ENCODE results near the gene HOXD9.

The HOXD9 gene

GRCh38 chr2:176140513-176141317 lies 18.2 kb downstream of the HOXD9 start:
- DNase-seq, result peak; percentile 46

- no peak for DNase-seq
Observed at GRCh38 chr2:176142281-176142680, 19.8 kb downstream of the HOXD9 start.

- no peak for DNase-seq
Observed at GRCh38 chr2:176145085-176145969, 22.8 kb downstream of the HOXD9 start.

GRCh38 chr2:176146101-176146500 lies 23.6 kb downstream of the HOXD9 start:
- no peak for DNase-seq

GRCh38 chr2:176146645-176147044 lies 24.1 kb downstream of the HOXD9 start:
- no peak for DNase-seq

- no peak for DNase-seq
Observed at GRCh38 chr2:176147210-176147799, 24.8 kb downstream of the HOXD9 start.

- DNase-seq, result no peak
Observed at GRCh38 chr2:176147800-176148496, 25.4 kb downstream of the HOXD9 start.

- no peak for DNase-seq
Observed at GRCh38 chr2:176148751-176149421, 26.4 kb downstream of the HOXD9 start.

- DNase-seq, result no peak
Observed at GRCh38 chr2:176149481-176149938, 27.0 kb downstream of the HOXD9 start.

- DNase-seq, result no peak
Observed at GRCh38 chr2:176149939-176150583, 27.5 kb downstream of the HOXD9 start.

GRCh38 chr2:176150584-176151441 lies 28.3 kb downstream of the HOXD9 start:
- DNase-seq, result no peak

GRCh38 chr2:176151442-176152287 lies 29.1 kb downstream of the HOXD9 start, which contains the start of gene HOXD4:
Gene HOXD4 (plus strand): TSS chr2:176151550. CDS start chr2:176151634, 84 bp downstream.
- DNase-seq, result no peak

GRCh38 chr2:176152350-176153181 lies 30.0 kb downstream of the HOXD9 start:
- DNase-seq, result no peak

- no peak for DNase-seq
Observed at GRCh38 chr2:176154576-176155252, 32.2 kb downstream of the HOXD9 start.

GRCh38 chr2:176155356-176156044 lies 33.0 kb downstream of the HOXD9 start:
- DNase-seq, result no peak

- DNase-seq, result no peak
Observed at GRCh38 chr2:176156301-176156806, 33.8 kb downstream of the HOXD9 start.

All from activated gamma-delta T cell treated with Interleukin-2 at 50 U/mL for 16 hours (primary cell).